Measurements from ENCODE around the gene CCDC127. TPM values are rescaled to one million over a fixed set of nuclear protein-coding genes. Genes with fewer than 3 reads are reported as not detected.
"Not testable (repeated sequence)": the region's sequence is repeated elsewhere in the genome, so short reads cannot be mapped to it uniquely, and the experiment has no call there.

The CCDC127 gene
- total RNA-seq, 1 experiment from 2014 or later, result 10.5 TPM

- Mint-ChIP-seq H3K27ac (ENCODE audit: unreplicated experiment) (no peak overlapping the region), H3K9me3 (ENCODE audit: unreplicated experiment) (no peaks in the 10 kb centered on the region), H3K27me3 (ENCODE audit: insufficient read depth, unreplicated experiment) (no peaks in the 10 kb centered on the region), H3K36me3 (ENCODE audit: insufficient read depth, unreplicated experiment) (peaks cover 71% of the 10 kb centered on the region), H3K4me3 (ENCODE audit: unreplicated experiment) (no peak overlapping the region), H3K4me1 (ENCODE audit: low read depth, unreplicated experiment) (no peaks in the 10 kb centered on the region)
- Histone ChIP-seq H3K9me3 (no peaks in the 10 kb centered on the region), H3K36me3 (ENCODE audit: control insufficient read depth, insufficient read depth, low read length) (peaks cover 4% of the 10 kb centered on the region), H3K4me1 (no peaks in the 10 kb centered on the region), H3K4me3 (ENCODE audit: low read depth, low read length) (no peak overlapping the region), H3K27me3 (replicated peaks; ENCODE audit: control insufficient read depth, insufficient read depth, low read length) (no peaks in the 10 kb centered on the region)
- ChIA-PET POLR2A (no interaction called here), CTCF (no interaction called here)
- BruUV-seq (replicated peaks), result no TSS peak
- no peak for TF ChIP-seq CTCF (IDR thresholded peaks at IDR 0.05; ENCODE audit: insufficient read depth in 1 of 2, low read depth in 1 of 2, low read length in 1 of 2, severe bottlenecking in 1 of 2, unreplicated experiment in 1 of 2)
- intact Hi-C loops (cut with micrococcal nuclease; ENCODE audit: unreplicated experiment), result no loop called here
- DNase-seq, result no peak
Observed at GRCh38 chr5:234450-234849, 16.5 kb upstream of the CCDC127 start.

GRCh38 chr5:233426-233825 lies 15.5 kb upstream of the CCDC127 start:
- POLR2A ChIA-PET; H3K27me3 Mint-ChIP-seq (ENCODE audit: insufficient read depth, unreplicated experiment); H3K27ac Mint-ChIP-seq (ENCODE audit: unreplicated experiment); H3K36me3 ChIP-seq (ENCODE audit: control insufficient read depth, insufficient read depth, low read length); CTCF ChIA-PET; H3K27me3 ChIP-seq (replicated peaks; ENCODE audit: control insufficient read depth, insufficient read depth, low read length); H3K9me3 ChIP-seq; H3K4me1 ChIP-seq; H3K9me3 Mint-ChIP-seq (ENCODE audit: unreplicated experiment); H3K4me3 Mint-ChIP-seq (ENCODE audit: unreplicated experiment); H3K4me1 Mint-ChIP-seq (ENCODE audit: low read depth, unreplicated experiment); DNase-seq; H3K4me3 ChIP-seq (ENCODE audit: low read depth, low read length); intact Hi-C loops (cut with micrococcal nuclease; ENCODE audit: unreplicated experiment); BruUV-seq (replicated peaks): not testable (repeated sequence)
- peaks cover 74% of the 10 kb centered on the region for H3K36me3 Mint-ChIP-seq (ENCODE audit: insufficient read depth, unreplicated experiment)

GRCh38 chr5:231661-232060 lies 13.7 kb upstream of the CCDC127 start:
- Mint-ChIP-seq H3K4me3 (ENCODE audit: unreplicated experiment) (no peak overlapping the region), H3K36me3 (ENCODE audit: insufficient read depth, unreplicated experiment) (peaks cover 82% of the 10 kb centered on the region), H3K27ac (ENCODE audit: unreplicated experiment) (no peak overlapping the region), H3K9me3 (ENCODE audit: unreplicated experiment) (no peaks in the 10 kb centered on the region), H3K27me3 (ENCODE audit: insufficient read depth, unreplicated experiment) (no peaks in the 10 kb centered on the region), H3K4me1 (ENCODE audit: low read depth, unreplicated experiment) (no peaks in the 10 kb centered on the region)
- Histone ChIP-seq H3K9me3 (no peaks in the 10 kb centered on the region), H3K36me3 (ENCODE audit: control insufficient read depth, insufficient read depth, low read length) (peaks cover 3% of the 10 kb centered on the region), H3K4me3 (ENCODE audit: low read depth, low read length) (no peak overlapping the region), H3K27me3 (replicated peaks; ENCODE audit: control insufficient read depth, insufficient read depth, low read length) (no peaks in the 10 kb centered on the region), H3K4me1 (no peaks in the 10 kb centered on the region)
- intact Hi-C loops (cut with micrococcal nuclease; ENCODE audit: unreplicated experiment), result no loop called here
- ChIA-PET CTCF (no interaction called here), POLR2A (no interaction called here)
- no peak for TF ChIP-seq CTCF (IDR thresholded peaks at IDR 0.05; ENCODE audit: insufficient read depth in 1 of 2, low read depth in 1 of 2, low read length in 1 of 2, severe bottlenecking in 1 of 2, unreplicated experiment in 1 of 2)
- DNase-seq, result no peak
- BruUV-seq (replicated peaks), result no TSS peak

GRCh38 chr5:230711-231110 lies 12.8 kb upstream of the CCDC127 start:
- Mint-ChIP-seq H3K27ac (ENCODE audit: unreplicated experiment) (no peak overlapping the region), H3K9me3 (ENCODE audit: unreplicated experiment) (no peaks in the 10 kb centered on the region), H3K4me1 (ENCODE audit: low read depth, unreplicated experiment) (no peaks in the 10 kb centered on the region), H3K27me3 (ENCODE audit: insufficient read depth, unreplicated experiment) (no peaks in the 10 kb centered on the region), H3K4me3 (ENCODE audit: unreplicated experiment) (no peak overlapping the region), H3K36me3 (ENCODE audit: insufficient read depth, unreplicated experiment) (peaks cover 90% of the 10 kb centered on the region)
- ChIA-PET CTCF (no interaction called here), POLR2A (no interaction called here)
- no peaks in the 10 kb centered on the region for H3K27me3 ChIP-seq (replicated peaks; ENCODE audit: control insufficient read depth, insufficient read depth, low read length)
- no peak for TF ChIP-seq CTCF (IDR thresholded peaks at IDR 0.05; ENCODE audit: insufficient read depth in 1 of 2, low read depth in 1 of 2, low read length in 1 of 2, severe bottlenecking in 1 of 2, unreplicated experiment in 1 of 2)
- H3K9me3 ChIP-seq, result no peaks in the 10 kb centered on the region
- no peak for DNase-seq
- H3K36me3 ChIP-seq (ENCODE audit: control insufficient read depth, insufficient read depth, low read length), result peaks cover 4% of the 10 kb centered on the region
- BruUV-seq (replicated peaks), result no TSS peak
- intact Hi-C loops (cut with micrococcal nuclease; ENCODE audit: unreplicated experiment), result no loop called here
- no peak overlapping the region for H3K4me3 ChIP-seq (ENCODE audit: low read depth, low read length)
- H3K4me1 ChIP-seq, result no peaks in the 10 kb centered on the region
